HepG2 (cell line): ENCODE measurements around the gene ARFGAP3. TPM values are rescaled to one million over a fixed set of nuclear protein-coding genes. Genes with fewer than 3 reads are reported as not detected.

Experiments used
- ARID2 ChIP-seq: sonication (generic); formaldehyde crosslinking; IDR thresholded peaks from 2 replicates; pipeline ENCODE4 v1.8.1; 2022; ENCODE audit warnings: mild to moderate bottlenecking, missing genetic modification reagents, borderline replicate concordance
- FOXO1 ChIP-seq: sonication (generic); formaldehyde crosslinking; IDR thresholded peaks from 2 replicates; pipeline ENCODE4 v1.4.0; 2020; ENCODE audit warnings: missing genetic modification reagents
- GABPA ChIP-seq, 2 experiments: IDR thresholded peaks; 2 replicates each; pipeline ENCODE4 v1.6.1; 2011 to 2016; ENCODE audit warnings: low read depth in 2 of 2, low read length in 1 of 2, missing biosample characterization in 1 of 2, missing genetic modification characterization in 1 of 2
- HDAC2 ChIP-seq: sonication (generic); formaldehyde crosslinking; IDR thresholded peaks from 2 replicates; pipeline ENCODE4 v1.4.0; 2020; ENCODE audit warnings: missing genetic modification reagents
- HNRNPLL ChIP-seq: fragments of 200-400 bp; formaldehyde crosslinking; IDR thresholded peaks from 2 replicates; pipeline ENCODE4 v1.6.1; 2017; ENCODE audit warnings: mild to moderate bottlenecking, low read depth, low read length; ENCODE audit not compliant: poor library complexity, severe bottlenecking
- KDM3A ChIP-seq: IDR thresholded peaks from 2 replicates; pipeline ENCODE4 v1.6.1; 2018; ENCODE audit warnings: low read depth, missing compliant biosample characterization
- PCBP1 ChIP-seq: fragments of 200-400 bp; formaldehyde crosslinking; IDR thresholded peaks from 2 replicates; pipeline ENCODE4 v1.6.1; 2017; ENCODE audit warnings: mild to moderate bottlenecking, low read depth, low read length, borderline replicate concordance
- RAD21 ChIP-seq: fragments of 450-650 bp; formaldehyde crosslinking; IDR thresholded peaks from 2 replicates; pipeline ENCODE4 v1.5.0; 2020; ENCODE audit warnings: mild to moderate bottlenecking
- RFX3 ChIP-seq: IDR thresholded peaks from 2 replicates; pipeline ENCODE4 v1.6.1; 2016; ENCODE audit warnings: missing biosample characterization, missing genetic modification reagents
- SCMH1 ChIP-seq: sonication (generic); formaldehyde crosslinking; IDR thresholded peaks from 2 replicates; pipeline ENCODE4 v1.9.0; 2021; ENCODE audit warnings: missing genetic modification reagents, mild to moderate bottlenecking, borderline replicate concordance
- SP2 ChIP-seq: sonication (generic); formaldehyde crosslinking; IDR thresholded peaks from 2 replicates; pipeline ENCODE4 v1.5.1; 2020; ENCODE audit warnings: mild to moderate bottlenecking, missing genetic modification reagents
- U2AF1 ChIP-seq: fragments of 200-400 bp; formaldehyde crosslinking; optimal IDR thresholded peaks from 2 replicates; pipeline ENCODE3; 2017; ENCODE audit warnings: mild to moderate bottlenecking, low read depth, low read length
- YEATS4 ChIP-seq: sonication (generic); formaldehyde crosslinking; IDR thresholded peaks from 2 replicates; pipeline ENCODE4 v1.4.0; 2020; ENCODE audit warnings: missing genetic modification reagents, borderline replicate concordance
- ZNF160 ChIP-seq: sonication (generic); formaldehyde crosslinking; IDR thresholded peaks from 2 replicates; pipeline ENCODE4 v1.8.0; 2022; ENCODE audit warnings: mild to moderate bottlenecking, inconsistent platforms, missing genetic modification reagents
- ZNF30 ChIP-seq: sonication (generic); formaldehyde crosslinking; IDR thresholded peaks from 2 replicates; pipeline ENCODE4 v1.5.0; 2020; ENCODE audit warnings: mild to moderate bottlenecking, missing genetic modification reagents
- ZNF577 ChIP-seq: sonication (generic); formaldehyde crosslinking; IDR thresholded peaks from 2 replicates; pipeline ENCODE4 v1.4.0; 2020; ENCODE audit warnings: mild to moderate bottlenecking, low read depth, missing genetic modification reagents, borderline replicate concordance
- ZNF720 ChIP-seq: sonication (generic); formaldehyde crosslinking; IDR thresholded peaks from 2 replicates; pipeline ENCODE4 v1.4.0; 2020; ENCODE audit warnings: missing genetic modification reagents
- ZNF839 ChIP-seq: sonication (generic); formaldehyde crosslinking; IDR thresholded peaks from 2 replicates; pipeline ENCODE4 v1.4.0; 2020; ENCODE audit warnings: missing genetic modification reagents, mild to moderate bottlenecking, borderline replicate concordance
- ZNF878 ChIP-seq: sonication (generic); formaldehyde crosslinking; IDR thresholded peaks from 2 replicates; pipeline ENCODE4 v1.8.1; 2023; ENCODE audit warnings: mild to moderate bottlenecking, missing genetic modification reagents, moderate library complexity
- ZSCAN12 ChIP-seq: sonication (generic); formaldehyde crosslinking; IDR thresholded peaks from 2 replicates; pipeline ENCODE4 v1.9.0; 2021; ENCODE audit warnings: mild to moderate bottlenecking, missing genetic modification reagents
- ZZZ3 ChIP-seq: sonication (generic); formaldehyde crosslinking; IDR thresholded peaks from 2 replicates; pipeline ENCODE4 v1.4.0; 2020; ENCODE audit warnings: missing genetic modification reagents, mild to moderate bottlenecking, borderline replicate concordance
- polyA plus RNA-seq, 8 experiments: library from polyadenylated mRNA; depleted of rRNA in 3 of 8; stranded (reverse) in 7 of 8; unstranded in 1 of 8; fragments of >200 nt; fragmentation: Illumina TruSeq in 4 of 8; extraction: Trizol in 4 of 8; gene quantifications; 2 replicates each; pipeline versions ENCODE4 v1.2.1 to v1.2.3, GENCODE V29; 2011 to 2016; ENCODE audit warnings: low read depth in 4 of 8, missing spikeins in 1 of 8, mixed read lengths in 1 of 8; ENCODE audit not compliant: insufficient read depth in 1 of 8
- total RNA-seq, 5 experiments: library from RNA; depleted of rRNA; stranded (reverse); fragments of >200 nt; fragmentation: Illumina TruSeq; extraction: Trizol; gene quantifications; 2 replicates each; pipeline ENCODE4 v1.2.3, GENCODE V29; 2016; ENCODE audit warnings: low read depth in 1 of 5
- TF ChIP-seq, protein P1 (sequence below): sonication (generic); formaldehyde crosslinking; IDR thresholded peaks from 2 replicates; pipeline ENCODE4 v1.5.0; 2020; ENCODE audit warnings: mild to moderate bottlenecking, missing genetic modification reagents
- TF ChIP-seq, protein P2 (sequence below): sonication (generic); formaldehyde crosslinking; conservative IDR thresholded peaks from 2 replicates; pipeline ENCODE4 v1.4.0; 2020; ENCODE audit warnings: missing genetic modification reagents
- TF ChIP-seq, protein P3 (sequence below): sonication (generic); formaldehyde crosslinking; IDR thresholded peaks from 2 replicates; pipeline ENCODE4 v1.5.1; 2020; ENCODE audit warnings: mild to moderate bottlenecking, missing genetic modification reagents, moderate library complexity

Gene ARFGAP3
- total and polyA plus RNA-seq, 2 of the 13 experiments (the other 11 are each of a cell fraction or from before 2014, with no cell fraction given): 41.7 to 61.6 TPM

- no peak for TF ChIP-seq GABPA (IDR thresholded peaks at IDR 0.05; ENCODE audit: low read depth, low read length)
- no peak for TF ChIP-seq GABPA (CRISPR knock-in tag; IDR thresholded peaks at IDR 0.05; ENCODE audit: low read depth)
- TF ChIP-seq PCBP1: no peak
- no peak for TF ChIP-seq ZNF878 (CRISPR knock-in tag)
- no peak for TF ChIP-seq ZSCAN12 (CRISPR knock-in tag)
- no peak for TF ChIP-seq ZZZ3 (CRISPR knock-in tag)
- no peak for TF ChIP-seq ZNF720 (CRISPR knock-in tag)
- TF ChIP-seq RAD21: peak; percentile 17; the same call in 1 of the 2 replicates
- TF ChIP-seq ZNF160 (CRISPR knock-in tag): no peak
- TF ChIP-seq ZNF577: no peak
- no peak for TF ChIP-seq YEATS4
- no peak for TF ChIP-seq SCMH1 (CRISPR knock-in tag)
- TF ChIP-seq ARID2 (CRISPR knock-in tag): no peak
- no peak for TF ChIP-seq KDM3A
- TF ChIP-seq, protein P1, sequence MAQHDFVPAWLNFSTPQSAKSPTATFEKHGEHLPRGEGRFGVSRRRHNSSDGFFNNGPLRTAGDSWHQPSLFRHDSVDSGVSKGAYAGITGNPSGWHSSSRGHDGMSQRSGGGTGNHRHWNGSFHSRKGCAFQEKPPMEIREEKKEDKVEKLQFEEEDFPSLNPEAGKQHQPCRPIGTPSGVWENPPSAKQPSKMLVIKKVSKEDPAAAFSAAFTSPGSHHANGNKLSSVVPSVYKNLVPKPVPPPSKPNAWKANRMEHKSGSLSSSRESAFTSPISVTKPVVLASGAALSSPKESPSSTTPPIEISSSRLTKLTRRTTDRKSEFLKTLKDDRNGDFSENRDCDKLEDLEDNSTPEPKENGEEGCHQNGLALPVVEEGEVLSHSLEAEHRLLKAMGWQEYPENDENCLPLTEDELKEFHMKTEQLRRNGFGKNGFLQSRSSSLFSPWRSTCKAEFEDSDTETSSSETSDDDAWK (CRISPR knock-in tag): no peak
- no peak for TF ChIP-seq ZNF30 (CRISPR knock-in tag)
- peak; percentile 18 for TF ChIP-seq HNRNPLL
- TF ChIP-seq HDAC2: no peak
- TF ChIP-seq, protein P2, sequence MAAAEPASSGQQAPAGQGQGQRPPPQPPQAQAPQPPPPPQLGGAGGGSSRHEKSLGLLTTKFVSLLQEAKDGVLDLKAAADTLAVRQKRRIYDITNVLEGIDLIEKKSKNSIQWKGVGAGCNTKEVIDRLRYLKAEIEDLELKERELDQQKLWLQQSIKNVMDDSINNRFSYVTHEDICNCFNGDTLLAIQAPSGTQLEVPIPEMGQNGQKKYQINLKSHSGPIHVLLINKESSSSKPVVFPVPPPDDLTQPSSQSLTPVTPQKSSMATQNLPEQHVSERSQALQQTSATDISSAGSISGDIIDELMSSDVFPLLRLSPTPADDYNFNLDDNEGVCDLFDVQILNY (CRISPR knock-in tag): no peak
- TF ChIP-seq FOXO1 (CRISPR knock-in tag): no peak
- TF ChIP-seq SP2 (CRISPR knock-in tag): 0 out of 2 replicates have a peak, but pooled peaks have one; percentile 23
- TF ChIP-seq, protein P3, sequence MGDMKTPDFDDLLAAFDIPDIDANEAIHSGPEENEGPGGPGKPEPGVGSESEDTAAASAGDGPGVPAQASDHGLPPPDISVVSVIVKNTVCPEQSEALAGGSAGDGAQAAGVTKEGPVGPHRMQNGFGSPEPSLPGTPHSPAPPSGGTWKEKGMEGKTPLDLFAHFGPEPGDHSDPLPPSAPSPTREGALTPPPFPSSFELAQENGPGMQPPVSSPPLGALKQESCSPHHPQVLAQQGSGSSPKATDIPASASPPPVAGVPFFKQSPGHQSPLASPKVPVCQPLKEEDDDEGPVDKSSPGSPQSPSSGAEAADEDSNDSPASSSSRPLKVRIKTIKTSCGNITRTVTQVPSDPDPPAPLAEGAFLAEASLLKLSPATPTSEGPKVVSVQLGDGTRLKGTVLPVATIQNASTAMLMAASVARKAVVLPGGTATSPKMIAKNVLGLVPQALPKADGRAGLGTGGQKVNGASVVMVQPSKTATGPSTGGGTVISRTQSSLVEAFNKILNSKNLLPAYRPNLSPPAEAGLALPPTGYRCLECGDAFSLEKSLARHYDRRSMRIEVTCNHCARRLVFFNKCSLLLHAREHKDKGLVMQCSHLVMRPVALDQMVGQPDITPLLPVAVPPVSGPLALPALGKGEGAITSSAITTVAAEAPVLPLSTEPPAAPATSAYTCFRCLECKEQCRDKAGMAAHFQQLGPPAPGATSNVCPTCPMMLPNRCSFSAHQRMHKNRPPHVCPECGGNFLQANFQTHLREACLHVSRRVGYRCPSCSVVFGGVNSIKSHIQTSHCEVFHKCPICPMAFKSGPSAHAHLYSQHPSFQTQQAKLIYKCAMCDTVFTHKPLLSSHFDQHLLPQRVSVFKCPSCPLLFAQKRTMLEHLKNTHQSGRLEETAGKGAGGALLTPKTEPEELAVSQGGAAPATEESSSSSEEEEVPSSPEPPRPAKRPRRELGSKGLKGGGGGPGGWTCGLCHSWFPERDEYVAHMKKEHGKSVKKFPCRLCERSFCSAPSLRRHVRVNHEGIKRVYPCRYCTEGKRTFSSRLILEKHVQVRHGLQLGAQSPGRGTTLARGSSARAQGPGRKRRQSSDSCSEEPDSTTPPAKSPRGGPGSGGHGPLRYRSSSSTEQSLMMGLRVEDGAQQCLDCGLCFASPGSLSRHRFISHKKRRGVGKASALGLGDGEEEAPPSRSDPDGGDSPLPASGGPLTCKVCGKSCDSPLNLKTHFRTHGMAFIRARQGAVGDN (CRISPR knock-in tag): peak; percentile 59
- TF ChIP-seq RFX3 (CRISPR knock-in tag): no peak
- no peak for TF ChIP-seq U2AF1
- TF ChIP-seq ZNF839 (CRISPR knock-in tag): 0 out of 2 replicates have a peak, but pooled peaks have one; percentile 53
Observed at GRCh38 chr22:42794551-42795510, 62.2 kb downstream of the ARFGAP3 start (continued).
